Stimulated activated naive B cell treated with anti-CD40 and anti-IgM and Interleukin-4, amounts not matched to agents 10 μg/mL and 1 μg/mL and 100 μg/mL, for 72 hours (primary cell): Measurements from ENCODE around the gene RAC3.
A peak's percentile ranks its signal among the peaks of the same experiment; 100 is the strongest.

ENCODE experiments used
- ATAC-seq, 2 donors: fragments of 150-1000 bp; cut with Tn5 transposase; replicated peaks; 2 replicates each; pipeline ENCODE4 v1.10.0; 2021; ENCODE audit warnings: moderate library complexity in 1 of 2
- DNase-seq: peaks from one replicate; pipeline ENCODE4 v3.0.0; 2021
- H3K27ac Mint-ChIP-seq: one replicate; pipeline ENCODE4 v1.8.0; 2022; ENCODE audit warnings: mild to moderate bottlenecking, mixed read lengths
- H3K27me3 Mint-ChIP-seq, 2 donors: one replicate each; pipeline ENCODE4 v1.8.0; 2022; ENCODE audit warnings: mixed read lengths in 2 of 2
- H3K36me3 Mint-ChIP-seq, 2 donors: one replicate each; pipeline ENCODE4 v1.8.0; 2022; ENCODE audit warnings: mixed read lengths in 2 of 2, mild to moderate bottlenecking in 1 of 2
- H3K4me1 Mint-ChIP-seq, 2 donors: one replicate each; pipeline ENCODE4 v1.8.0; 2022; ENCODE audit warnings: mixed read lengths in 2 of 2, mild to moderate bottlenecking in 1 of 2
- H3K4me3 Mint-ChIP-seq, 2 donors: one replicate each; pipeline ENCODE4 v1.8.0; 2022; ENCODE audit warnings: mild to moderate bottlenecking in 2 of 2, mixed read lengths in 2 of 2, moderate library complexity in 1 of 2
- H3K9me3 Mint-ChIP-seq, 2 donors: one replicate each; pipeline ENCODE4 v1.8.0; 2022; ENCODE audit warnings: mixed read lengths in 2 of 2, mild to moderate bottlenecking in 1 of 2

Gene RAC3

DNA sequence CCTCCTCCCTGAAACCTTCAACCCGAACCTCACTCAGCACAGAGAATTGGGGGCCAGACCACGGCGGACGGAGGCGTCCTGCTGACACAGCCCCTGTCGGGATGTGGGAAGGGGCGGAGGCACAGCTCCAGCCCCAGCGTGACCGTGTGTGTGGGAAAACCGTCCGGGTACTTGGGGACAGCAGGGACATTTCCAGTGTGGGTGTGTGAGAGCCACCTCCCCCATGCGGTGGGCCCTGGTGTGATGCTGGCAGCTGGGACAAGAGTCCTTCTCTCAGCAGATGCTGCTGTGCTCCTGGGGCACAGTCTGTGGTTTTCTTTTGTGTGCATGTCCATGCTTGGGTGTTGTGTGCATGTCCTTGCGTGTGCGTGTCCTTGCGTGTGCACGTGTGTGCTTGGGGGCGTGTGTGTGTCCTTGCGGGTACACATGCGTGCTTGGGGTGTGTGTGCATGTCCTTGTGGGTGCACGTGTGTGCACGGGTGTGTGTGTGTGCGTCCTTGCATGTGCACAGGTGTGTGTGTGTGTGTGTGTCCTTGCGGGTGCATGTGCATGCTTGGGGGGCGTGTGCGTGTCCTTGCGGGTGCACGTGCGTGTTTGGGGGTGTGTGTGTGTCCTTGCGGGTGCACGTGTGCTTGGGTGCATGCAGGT lies 25.7 kb upstream of the RAC3 start:
- Mint-ChIP-seq H3K4me1 (peaks cover 0 to 6% of the 10 kb centered on the region in 2 donors), H3K4me3 (no peak overlapping the region), H3K36me3 (peaks cover 6 to 12% of the 10 kb centered on the region in 2 donors), H3K9me3 (no peaks in the 10 kb centered on the region), H3K27ac (peak overlapping the region; percentile 14), H3K27me3 (no peaks in the 10 kb centered on the region)
- no peak for ATAC-seq
- DNase-seq = no peak

- Mint-ChIP-seq H3K36me3 (peaks cover 6 to 12% of the 10 kb centered on the region in 2 donors), H3K27ac (no peak overlapping the region), H3K4me1 (peaks cover 0 to under 1% of the 10 kb centered on the region in 2 donors), H3K9me3 (no peaks in the 10 kb centered on the region), H3K27me3 (no peaks in the 10 kb centered on the region), H3K4me3 (no peak overlapping the region)
- DNase-seq (no peak), ATAC-seq (no peak)
Measured at GRCh38 chr17:82006468-82007227, 24.8 kb upstream of the RAC3 start.

GRCh38 chr17:82007228-82007494 lies 24.3 kb upstream of the RAC3 start:
- peaks cover 6 to 12% of the 10 kb centered on the region in 2 donors for H3K36me3 Mint-ChIP-seq
- H3K4me3 Mint-ChIP-seq = no peak overlapping the region
- H3K27ac Mint-ChIP-seq = no peak overlapping the region
- H3K27me3 Mint-ChIP-seq = no peaks in the 10 kb centered on the region
- no peak for ATAC-seq
- no peaks in the 10 kb centered on the region for H3K9me3 Mint-ChIP-seq
- H3K4me1 Mint-ChIP-seq = no peaks in the 10 kb centered on the region
- DNase-seq = no peak

DNA sequence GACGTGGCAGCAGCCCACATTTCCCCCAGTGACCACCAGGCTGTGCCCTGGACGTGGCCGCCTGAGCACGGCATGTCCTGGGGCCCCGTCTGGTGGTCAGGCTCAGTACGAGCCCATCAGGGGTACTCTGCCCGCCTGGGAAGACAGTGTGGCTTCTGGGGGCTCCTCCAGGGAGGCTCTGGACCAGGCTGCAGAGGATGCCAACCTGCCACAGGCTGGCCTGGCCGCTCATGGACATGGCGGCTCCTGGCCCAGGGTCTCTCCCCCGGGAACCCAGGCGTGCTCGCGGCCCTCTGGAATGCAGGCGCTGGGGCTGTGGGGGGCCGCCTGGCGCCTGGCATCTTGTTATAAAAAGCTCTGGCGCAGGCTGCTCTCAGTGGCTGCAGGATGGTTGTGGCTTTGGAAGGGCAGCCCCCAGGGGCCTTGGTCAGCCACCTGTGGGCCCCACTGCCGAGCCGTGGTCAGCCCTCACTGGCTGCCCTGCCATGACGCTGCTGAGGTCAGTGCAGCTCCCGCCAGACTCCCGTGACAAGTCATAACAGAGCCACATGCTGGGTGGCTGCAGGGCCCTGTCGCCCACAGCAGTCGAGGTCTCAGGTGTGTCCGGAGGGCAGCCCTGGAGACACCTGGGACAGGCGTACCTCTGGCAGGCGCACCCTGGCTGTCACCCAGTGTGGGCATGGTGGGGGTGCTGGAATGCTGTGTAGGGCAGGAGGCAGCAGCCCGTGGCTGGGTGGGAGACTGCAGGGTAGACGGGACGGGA lies 23.8 kb upstream of the RAC3 start:
- peak overlapping the region; percentile 59 for H3K27ac Mint-ChIP-seq
- H3K4me1 Mint-ChIP-seq = no peaks in the 10 kb centered on the region
- H3K9me3 Mint-ChIP-seq = no peaks in the 10 kb centered on the region
- no peak for ATAC-seq
- no peak overlapping the region for H3K4me3 Mint-ChIP-seq
- H3K27me3 Mint-ChIP-seq = no peaks in the 10 kb centered on the region
- H3K36me3 Mint-ChIP-seq = peaks cover 6 to 13% of the 10 kb centered on the region in 2 donors
- no peak for DNase-seq

DNA sequence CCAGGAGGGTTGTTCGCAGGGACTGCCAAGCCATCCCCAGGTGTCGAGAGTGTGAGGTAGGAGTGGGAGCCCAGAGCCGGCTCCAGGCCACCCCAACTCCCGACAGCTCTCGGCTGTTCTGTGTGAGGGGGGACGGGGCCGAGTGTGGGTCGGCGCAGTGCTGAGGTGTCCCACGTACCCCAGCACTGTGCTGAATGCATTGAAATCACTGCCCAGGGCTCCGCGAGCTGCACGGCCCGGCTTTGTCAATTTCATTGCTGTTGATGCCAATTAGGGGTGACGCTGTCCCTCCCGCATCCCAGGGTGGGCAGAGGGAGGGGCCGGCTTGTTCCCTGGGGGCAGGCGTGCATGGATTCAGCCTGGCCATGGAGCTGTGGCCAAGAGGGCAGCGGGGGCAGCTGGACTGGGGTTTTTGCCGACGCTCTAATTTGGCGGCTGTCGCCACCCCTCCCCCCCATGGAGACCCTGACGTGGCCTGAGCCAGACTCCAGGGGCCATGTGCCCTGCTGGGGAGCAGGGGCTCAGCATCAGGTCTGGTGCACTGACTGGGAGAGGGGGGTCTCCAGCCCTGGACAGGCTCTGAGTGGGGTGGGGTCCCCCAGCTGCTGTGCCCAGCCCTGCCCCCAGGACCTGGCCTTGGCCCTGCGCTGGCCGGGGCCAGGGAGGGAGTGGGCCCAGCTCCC lies 23.1 kb upstream of the RAC3 start:
- peak overlapping the region; percentile 59 for H3K27ac Mint-ChIP-seq
- no peaks in the 10 kb centered on the region for H3K27me3 Mint-ChIP-seq
- H3K9me3 Mint-ChIP-seq = no peaks in the 10 kb centered on the region
- peaks cover 6 to 15% of the 10 kb centered on the region in 2 donors for H3K36me3 Mint-ChIP-seq
- H3K4me3 Mint-ChIP-seq = no peak overlapping the region
- no peak for DNase-seq
- no peak for ATAC-seq
- no peaks in the 10 kb centered on the region for H3K4me1 Mint-ChIP-seq

- H3K27ac Mint-ChIP-seq = no peak overlapping the region
- no peaks in the 10 kb centered on the region for H3K27me3 Mint-ChIP-seq
- no peaks in the 10 kb centered on the region for H3K4me1 Mint-ChIP-seq
- DNase-seq (no peak), ATAC-seq (no peak)
- no peaks in the 10 kb centered on the region for H3K9me3 Mint-ChIP-seq
- no peak overlapping the region for H3K4me3 Mint-ChIP-seq
- peaks cover 6 to 15% of the 10 kb centered on the region in 2 donors for H3K36me3 Mint-ChIP-seq
Measured at GRCh38 chr17:82008941-82009405, 22.5 kb upstream of the RAC3 start.

DNA sequence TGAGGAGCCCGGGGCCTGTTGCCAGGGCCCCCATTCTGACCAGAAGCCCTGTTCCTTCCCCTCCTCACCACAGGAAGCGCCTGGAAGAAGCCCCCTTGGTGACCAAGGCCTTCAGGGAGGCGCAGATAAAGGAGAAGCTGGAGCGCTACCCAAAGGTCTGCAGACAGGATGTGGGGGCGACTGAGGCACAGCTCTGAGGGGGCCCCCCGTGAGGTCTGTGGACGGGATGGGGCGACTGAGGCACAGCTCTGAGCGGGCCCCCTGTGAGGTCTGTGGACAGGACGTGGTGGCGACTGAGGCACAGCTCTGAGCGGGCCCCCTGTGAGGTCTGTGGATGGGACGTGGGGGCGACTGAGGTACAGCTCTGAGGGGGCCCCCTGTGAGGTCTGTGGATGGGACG lies 22.1 kb upstream of the RAC3 start:
- Mint-ChIP-seq H3K9me3 (no peaks in the 10 kb centered on the region), H3K36me3 (peaks cover 6 to 15% of the 10 kb centered on the region in 2 donors), H3K27me3 (no peaks in the 10 kb centered on the region), H3K4me1 (no peaks in the 10 kb centered on the region), H3K4me3 (no peak overlapping the region), H3K27ac (no peak overlapping the region)
- ATAC-seq (no peak), DNase-seq (no peak)

- Mint-ChIP-seq H3K4me1 (no peaks in the 10 kb centered on the region), H3K9me3 (no peaks in the 10 kb centered on the region), H3K27ac (no peak overlapping the region), H3K4me3 (no peak overlapping the region), H3K36me3 (peaks cover 6 to 15% of the 10 kb centered on the region in 2 donors), H3K27me3 (no peaks in the 10 kb centered on the region)
- ATAC-seq (no peak), DNase-seq (no peak)
Measured at GRCh38 chr17:82010575-82011525, 20.6 kb upstream of the RAC3 start.

- Mint-ChIP-seq H3K27me3 (no peaks in the 10 kb centered on the region), H3K36me3 (peaks cover 6 to 14% of the 10 kb centered on the region in 2 donors), H3K4me1 (no peaks in the 10 kb centered on the region), H3K4me3 (no peak overlapping the region), H3K9me3 (no peaks in the 10 kb centered on the region), H3K27ac (no peak overlapping the region)
- ATAC-seq = no peak
- DNase-seq = no peak
Measured at GRCh38 chr17:82011617-82012187, 19.8 kb upstream of the RAC3 start.

DNA sequence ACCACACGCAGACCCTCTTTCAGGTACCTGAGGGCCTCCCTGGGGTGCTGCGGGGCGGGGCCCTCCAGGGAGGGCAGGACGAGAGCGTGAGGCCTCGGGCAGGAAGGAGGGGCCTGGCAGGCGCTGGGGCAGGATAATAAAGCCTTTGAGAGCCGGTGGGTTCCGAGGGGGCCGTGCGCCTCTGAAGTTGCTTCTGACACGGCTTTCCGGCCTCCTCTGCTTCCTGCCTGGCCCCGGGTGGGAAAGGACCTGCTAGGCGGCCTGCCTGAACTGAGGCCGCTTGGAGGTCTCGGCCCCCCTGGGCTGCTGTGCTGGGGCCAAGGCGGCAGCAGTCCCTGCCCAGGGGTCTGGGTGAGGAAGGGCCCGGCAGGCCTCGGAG lies 19.2 kb upstream of the RAC3 start:
- ATAC-seq = no peak
- no peaks in the 10 kb centered on the region for H3K4me1 Mint-ChIP-seq

GRCh38 chr17:82012640-82013295 lies 18.7 kb upstream of the RAC3 start:
- Mint-ChIP-seq H3K4me1 (no peaks in the 10 kb centered on the region), H3K4me3 (no peak overlapping the region), H3K36me3 (peaks cover 6 to 14% of the 10 kb centered on the region in 2 donors), H3K27ac (no peak overlapping the region), H3K27me3 (no peaks in the 10 kb centered on the region), H3K9me3 (no peaks in the 10 kb centered on the region)
- DNase-seq (no peak), ATAC-seq (no peak)

More for the DNA sequence above, 19.2 kb upstream of the RAC3 start:
- H3K9me3 Mint-ChIP-seq = no peaks in the 10 kb centered on the region
- no peak overlapping the region for H3K27ac Mint-ChIP-seq
- no peak overlapping the region for H3K4me3 Mint-ChIP-seq
- H3K27me3 Mint-ChIP-seq = no peaks in the 10 kb centered on the region
- peaks cover 6 to 14% of the 10 kb centered on the region in 2 donors for H3K36me3 Mint-ChIP-seq
- DNase-seq = no peak

DNA sequence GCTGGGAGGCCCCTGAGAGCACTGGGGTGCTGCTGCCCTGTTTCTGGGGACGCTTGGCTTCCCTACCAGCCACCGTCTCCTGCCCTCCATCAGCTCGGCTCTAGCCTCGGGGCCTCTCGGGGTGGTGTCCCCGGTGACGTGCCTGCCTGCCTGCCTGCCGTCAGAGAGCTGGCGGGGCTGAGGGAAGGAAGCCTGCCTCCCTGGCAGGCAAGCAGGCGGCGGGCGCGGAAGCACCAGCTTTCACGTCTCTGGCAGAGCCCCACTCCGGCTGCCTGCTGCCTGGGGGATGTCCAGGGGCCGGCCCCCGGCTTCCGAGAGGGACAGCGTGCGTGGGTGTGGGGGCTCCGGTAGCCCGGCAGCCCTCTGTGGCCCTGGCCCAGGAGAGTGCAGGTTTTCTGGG lies 18.1 kb upstream of the RAC3 start:
- Mint-ChIP-seq H3K27ac (no peak overlapping the region), H3K4me3 (no peak overlapping the region), H3K9me3 (no peaks in the 10 kb centered on the region), H3K27me3 (no peaks in the 10 kb centered on the region), H3K36me3 (peaks cover 6 to 10% of the 10 kb centered on the region in 2 donors), H3K4me1 (no peaks in the 10 kb centered on the region)
- ATAC-seq (no peak), DNase-seq (no peak)

GRCh38 chr17:82013772-82014321 lies 17.6 kb upstream of the RAC3 start:
- Mint-ChIP-seq H3K4me1 (no peaks in the 10 kb centered on the region), H3K27ac (no peak overlapping the region), H3K9me3 (no peaks in the 10 kb centered on the region), H3K27me3 (no peaks in the 10 kb centered on the region), H3K4me3 (peak overlapping the region in 1 of 2 donors; percentile 35), H3K36me3 (peaks cover 6 to 11% of the 10 kb centered on the region in 2 donors)
- DNase-seq (no peak), ATAC-seq (no peak)
